Ascending aorta (tissue), 2 donors: Measurements from ENCODE around the gene GFOD2. TPM values are rescaled to one million over a fixed set of nuclear protein-coding genes. Genes with fewer than 3 reads are reported as not detected.

ENCODE experiments used
- DNase-seq, 2 donors: peaks; one replicate each; pipeline ENCODE4 v3.0.0-alpha.2; 2019; ENCODE audit warnings: low spot score in 2 of 2
- H3K27ac ChIP-seq, 2 donors: fragments of 200-600 bp; sonication (generic); one replicate each; pipeline ENCODE4 v1.5.1; 2016 to 2017; ENCODE audit warnings: mild to moderate bottlenecking in 1 of 2
- H3K27me3 ChIP-seq: fragments of 200-600 bp; sonication (generic); one replicate; pipeline ENCODE4 v1.5.1; 2017
- H3K36me3 ChIP-seq, 2 donors: fragments of 200-600 bp; sonication (generic); one replicate each; pipeline ENCODE4 v1.5.1; 2016
- H3K4me1 ChIP-seq, 2 donors: fragments of 200-600 bp; sonication (generic); one replicate each; pipeline ENCODE4 v1.5.1; 2016 to 2017; ENCODE audit warnings: mild to moderate bottlenecking in 1 of 2
- H3K4me3 ChIP-seq, 2 donors: fragments of 200-600 bp; sonication (generic); one replicate each; pipeline ENCODE4 v1.5.1; 2016 to 2017; ENCODE audit warnings: mild to moderate bottlenecking in 1 of 2
- H3K9me3 ChIP-seq, 2 donors: fragments of 200-600 bp; sonication (generic); one replicate each; pipeline ENCODE4 v1.5.1; 2016
- CTCF ChIP-seq, 3 experiments: fragments of 200-600 bp in 2 of 3; fragments of 450-650 bp in 1 of 3; sonication (generic) in 2 of 3; IDR thresholded peaks; one replicate each; pipeline ENCODE4 v1.5.1; 2016 to 2019; ENCODE audit warnings: antibody characterized with exemption in 3 of 3, mild to moderate bottlenecking in 1 of 3, moderate library complexity in 1 of 3
- intact Hi-C: fragments of 100-400 bp; cut with DNase I; formaldehyde crosslinking; loops from one replicate; pipeline ENCODE4 v1.15.1; 2023
- total RNA-seq: library from RNA; depleted of rRNA; stranded (reverse); fragments of >200 nt; gene quantifications from one replicate; pipeline ENCODE4 v1.1.0, GENCODE V29; 2016

The GFOD2 gene
- total RNA-seq, 1 donor from 2014 or later: 43.5 TPM

GRCh38 chr16:67726106-67727034 is 7.3 kb upstream of the GFOD2 start:
- no peak for DNase-seq
- H3K36me3 ChIP-seq: peaks cover 40 to 78% of the 10 kb centered on the region in 2 donors
- intact Hi-C loops: loop anchor here (10.0 kb wide), 1 partner anchor 208 kb away; the partner anchor contains the start of genes CTRL and PSMB10

GRCh38 chr16:67723911-67724305 is 4.8 kb upstream of the GFOD2 start:
- DNase-seq: no peak
- no peaks in the 10 kb centered on the region for H3K9me3 ChIP-seq
- no peak for TF ChIP-seq CTCF (IDR thresholded peaks at IDR 0.05)
- no peaks in the 10 kb centered on the region for H3K27me3 ChIP-seq
- intact Hi-C loops: loop anchor here (10.0 kb wide), 1 partner anchor 211 kb away; the partner anchor contains the start of genes CTRL and PSMB10
- H3K36me3 ChIP-seq: peaks cover 19 to 53% of the 10 kb centered on the region in 2 donors
- no peak overlapping the region for H3K27ac ChIP-seq
- peaks cover 0 to 5% of the 10 kb centered on the region in 2 donors for H3K4me1 ChIP-seq
- no peak overlapping the region for H3K4me3 ChIP-seq

More at GRCh38 chr16:67726106-67727034, 7.3 kb upstream of the GFOD2 start:
- no peaks in the 10 kb centered on the region for H3K4me1 ChIP-seq
- no peaks in the 10 kb centered on the region for H3K27me3 ChIP-seq
- no peak overlapping the region for H3K4me3 ChIP-seq
- no peak for TF ChIP-seq CTCF (IDR thresholded peaks at IDR 0.05)
- no peak overlapping the region for H3K27ac ChIP-seq
- H3K9me3 ChIP-seq: no peaks in the 10 kb centered on the region

GRCh38 chr16:67723151-67723910 is 4.2 kb upstream of the GFOD2 start:
- H3K4me3 ChIP-seq: no peak overlapping the region
- no peak for DNase-seq
- H3K4me1 ChIP-seq: peaks cover 0 to 10% of the 10 kb centered on the region in 2 donors
- H3K36me3 ChIP-seq: peaks cover 17 to 47% of the 10 kb centered on the region in 2 donors
- TF ChIP-seq CTCF (IDR thresholded peaks at IDR 0.05): no peak
- H3K9me3 ChIP-seq: no peaks in the 10 kb centered on the region
- H3K27ac ChIP-seq: no peak overlapping the region
- H3K27me3 ChIP-seq: no peaks in the 10 kb centered on the region
- intact Hi-C loops: loop anchor here (10.0 kb wide), 1 partner anchor 211 kb away; the partner anchor contains the start of genes CTRL and PSMB10

- intact Hi-C loops: loop anchor here (10.0 kb wide), 1 partner anchor 215 kb away; the partner anchor contains the start of genes CTRL and PSMB10
- H3K36me3 ChIP-seq: peaks cover 4 to 23% of the 10 kb centered on the region in 2 donors
- peak overlapping the region; percentile 87 to 99 for H3K4me3 ChIP-seq
- peak overlapping the region; percentile 87 to 94 for H3K27ac ChIP-seq
- no peaks in the 10 kb centered on the region for H3K9me3 ChIP-seq
- no peaks in the 10 kb centered on the region for H3K27me3 ChIP-seq
- TF ChIP-seq CTCF (IDR thresholded peaks at IDR 0.05): no peak
- no peak for DNase-seq
- H3K4me1 ChIP-seq: peaks cover 0 to 12% of the 10 kb centered on the region in 2 donors
Observed at GRCh38 chr16:67720236-67720635, 1.1 kb upstream of the GFOD2 start.

GRCh38 chr16:67719778-67720144 is 645 bp upstream of the GFOD2 start:
- Histone ChIP-seq H3K36me3 (peaks cover 4 to 18% of the 10 kb centered on the region in 2 donors), H3K4me3 (peak overlapping the region; percentile 87 to 99), H3K9me3 (no peaks in the 10 kb centered on the region), H3K4me1 (peaks cover 0 to 12% of the 10 kb centered on the region in 2 donors), H3K27me3 (no peaks in the 10 kb centered on the region), H3K27ac (peak overlapping the region; percentile 87 to 94)
- intact Hi-C loops: loop anchor here (2.0 to 10.0 kb wide), 6 partner anchors 59 to 239 kb away; partner anchors contain the start of genes ACD, ATP6V0D1, CTCF and CTRL
- DNase-seq: peak in 1 of 2 donors; percentile 68
- TF ChIP-seq CTCF (IDR thresholded peaks at IDR 0.05): no peak
